HepG2 (cell line): ENCODE results near the gene KRTCAP2. TPM values are rescaled to one million over a fixed set of nuclear protein-coding genes. Genes with fewer than 3 reads are reported as not detected.

Experiments used
- ATAD3A ChIP-seq: sonication (generic); formaldehyde crosslinking; IDR thresholded peaks from 2 replicates; pipeline ENCODE4 v1.4.0; 2020; ENCODE audit warnings: missing genetic modification reagents
- EEA1 ChIP-seq: sonication (generic); formaldehyde crosslinking; IDR thresholded peaks from 2 replicates; pipeline ENCODE4 v1.5.1; 2020; ENCODE audit warnings: mild to moderate bottlenecking, missing genetic modification reagents, borderline replicate concordance
- HOXA3 ChIP-seq: sonication (generic); formaldehyde crosslinking; IDR thresholded peaks from 2 replicates; pipeline ENCODE4 v1.5.0; 2020; ENCODE audit warnings: missing genetic modification reagents
- MIER3 ChIP-seq: IDR thresholded peaks from 2 replicates; pipeline ENCODE4 v1.6.1; 2016; ENCODE audit warnings: missing compliant biosample characterization, borderline replicate concordance
- MIXL1 ChIP-seq: IDR thresholded peaks from 2 replicates; pipeline ENCODE4 v1.6.1; 2016
- PCBP2 ChIP-seq: fragments of 200-400 bp; formaldehyde crosslinking; optimal IDR thresholded peaks from 2 replicates; pipeline ENCODE3; 2018; ENCODE audit warnings: low read length, low read depth; ENCODE audit not compliant: poor library complexity, severe bottlenecking
- SALL1 ChIP-seq: sonication (generic); formaldehyde crosslinking; IDR thresholded peaks from 2 replicates; pipeline ENCODE4 v1.8.0; 2022; ENCODE audit warnings: mild to moderate bottlenecking, missing genetic modification reagents
- SP1 ChIP-seq, 2 experiments: fragments of 450-650 bp in 1 of 2; sonication (generic) in 1 of 2; formaldehyde crosslinking in 1 of 2; IDR thresholded peaks; 2 replicates each; pipeline versions ENCODE4 v1.4.0 to v1.6.1; 2016 to 2020; ENCODE audit warnings: missing genetic modification reagents in 1 of 2
- ZNF501 ChIP-seq: sonication (generic); formaldehyde crosslinking; IDR thresholded peaks from 2 replicates; pipeline ENCODE4 v1.5.1; 2020; ENCODE audit warnings: mild to moderate bottlenecking, moderate library complexity, missing genetic modification reagents
- ZNF550 ChIP-seq: sonication (generic); formaldehyde crosslinking; IDR thresholded peaks from 2 replicates; pipeline ENCODE4 v1.4.0; 2020; ENCODE audit warnings: mild to moderate bottlenecking, missing genetic modification reagents, borderline replicate concordance
- polyA plus RNA-seq, 8 experiments: library from polyadenylated mRNA; depleted of rRNA in 3 of 8; stranded (reverse) in 7 of 8; unstranded in 1 of 8; fragments of >200 nt; fragmentation: Illumina TruSeq in 4 of 8; extraction: Trizol in 4 of 8; gene quantifications; 2 replicates each; pipeline versions ENCODE4 v1.2.1 to v1.2.3, GENCODE V29; 2011 to 2016; ENCODE audit warnings: low read depth in 4 of 8, missing spikeins in 1 of 8, mixed read lengths in 1 of 8; ENCODE audit not compliant: insufficient read depth in 1 of 8
- total RNA-seq, 5 experiments: library from RNA; depleted of rRNA; stranded (reverse); fragments of >200 nt; fragmentation: Illumina TruSeq; extraction: Trizol; gene quantifications; 2 replicates each; pipeline ENCODE4 v1.2.3, GENCODE V29; 2016; ENCODE audit warnings: low read depth in 1 of 5
- TF ChIP-seq, protein P1 (sequence below): sonication (generic); formaldehyde crosslinking; IDR thresholded peaks from 2 replicates; pipeline ENCODE4 v1.4.0; 2020; ENCODE audit warnings: mild to moderate bottlenecking, missing genetic modification reagents
- TF ChIP-seq, protein P2 (sequence below): sonication (generic); formaldehyde crosslinking; IDR thresholded peaks from 2 replicates; pipeline ENCODE4 v1.4.0; 2020; ENCODE audit warnings: missing genetic modification reagents, borderline replicate concordance
- TF ChIP-seq, protein P3 (sequence below): sonication (generic); formaldehyde crosslinking; IDR thresholded peaks from 2 replicates; pipeline ENCODE4 v1.9.0; 2022; ENCODE audit warnings: low read depth, missing genetic modification reagents
- TF ChIP-seq, protein P4 (sequence below), 2 experiments: sonication (generic) in 1 of 2; formaldehyde crosslinking in 1 of 2; IDR thresholded peaks; 2 replicates each; pipeline versions ENCODE4 v1.4.0 to v1.6.1; 2018 to 2020; ENCODE audit warnings: missing genetic modification reagents in 2 of 2, borderline replicate concordance in 1 of 2, low read depth in 1 of 2, mild to moderate bottlenecking in 1 of 2, missing biosample characterization in 1 of 2
- TF ChIP-seq, protein P5 (sequence below): IDR thresholded peaks from 2 replicates; pipeline ENCODE4 v1.6.1; 2016

Gene KRTCAP2
- total and polyA plus RNA-seq, 2 of the 13 experiments (the other 11 are each of a cell fraction or from before 2014, with no cell fraction given), result 77.3 to 79.4 TPM

DNA sequence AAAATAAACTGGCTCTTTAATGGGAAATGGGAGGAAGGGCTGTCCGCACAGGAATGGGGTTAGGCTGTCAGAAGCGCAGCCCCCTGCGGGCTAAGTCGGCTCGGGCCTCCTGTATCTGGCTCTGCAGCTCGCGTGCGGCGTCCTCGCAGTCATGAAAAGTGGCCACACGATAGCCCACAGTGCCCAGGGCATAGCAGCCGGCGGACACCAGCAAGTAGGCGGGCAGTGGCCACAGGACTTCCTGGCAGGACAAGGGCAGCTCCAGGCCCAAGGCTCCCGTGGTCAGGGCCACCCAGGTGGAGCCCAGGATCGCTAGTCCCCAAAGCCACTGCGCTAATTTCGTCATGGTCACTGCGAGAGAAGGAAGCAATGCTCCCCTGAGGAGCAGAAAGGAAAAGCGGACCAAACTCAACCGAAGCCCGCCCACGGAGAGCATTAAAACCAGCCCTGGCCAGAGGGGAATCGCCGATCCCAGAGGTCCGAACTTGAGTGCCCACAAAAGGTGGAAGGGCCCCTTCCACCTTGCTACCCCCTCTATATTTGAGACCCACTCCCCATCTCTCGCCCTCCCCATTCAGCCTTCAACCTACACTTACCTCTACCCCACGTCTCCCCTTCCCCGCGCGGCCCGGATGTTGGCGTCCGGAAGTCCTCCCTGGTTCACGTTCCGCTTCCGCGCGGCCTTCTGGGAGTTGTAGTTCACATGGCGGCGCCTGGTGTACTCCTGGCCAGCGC is 33.0 kb downstream of the KRTCAP2 start, which contains the start of gene DPM3 (continued):
- TF ChIP-seq EEA1 (peak; percentile 75; the same call in 1 of the 2 replicates), ZNF501 (peak; percentile 58), MIXL1 (peak; percentile 25; the same call in 1 of the 2 replicates), MIER3 (CRISPR knock-in tag) (peak; percentile 80; the same call in 1 of the 2 replicates), SP1 (IDR thresholded peaks at IDR 0.05) (no peak), SP1 (CRISPR knock-in tag; IDR thresholded peaks at IDR 0.05) (peak; percentile 68), HOXA3 (CRISPR knock-in tag) (peak; percentile 80; the same call in 1 of the 2 replicates), SALL1 (peak; percentile 79), ZNF550 (0 out of 2 replicates have a peak, but pooled peaks have one; percentile 27), PCBP2 (peak; percentile 62), ATAD3A (CRISPR knock-in tag) (0 out of 2 replicates have a peak, but pooled peaks have one; percentile 11)
- TF ChIP-seq, protein P1, sequence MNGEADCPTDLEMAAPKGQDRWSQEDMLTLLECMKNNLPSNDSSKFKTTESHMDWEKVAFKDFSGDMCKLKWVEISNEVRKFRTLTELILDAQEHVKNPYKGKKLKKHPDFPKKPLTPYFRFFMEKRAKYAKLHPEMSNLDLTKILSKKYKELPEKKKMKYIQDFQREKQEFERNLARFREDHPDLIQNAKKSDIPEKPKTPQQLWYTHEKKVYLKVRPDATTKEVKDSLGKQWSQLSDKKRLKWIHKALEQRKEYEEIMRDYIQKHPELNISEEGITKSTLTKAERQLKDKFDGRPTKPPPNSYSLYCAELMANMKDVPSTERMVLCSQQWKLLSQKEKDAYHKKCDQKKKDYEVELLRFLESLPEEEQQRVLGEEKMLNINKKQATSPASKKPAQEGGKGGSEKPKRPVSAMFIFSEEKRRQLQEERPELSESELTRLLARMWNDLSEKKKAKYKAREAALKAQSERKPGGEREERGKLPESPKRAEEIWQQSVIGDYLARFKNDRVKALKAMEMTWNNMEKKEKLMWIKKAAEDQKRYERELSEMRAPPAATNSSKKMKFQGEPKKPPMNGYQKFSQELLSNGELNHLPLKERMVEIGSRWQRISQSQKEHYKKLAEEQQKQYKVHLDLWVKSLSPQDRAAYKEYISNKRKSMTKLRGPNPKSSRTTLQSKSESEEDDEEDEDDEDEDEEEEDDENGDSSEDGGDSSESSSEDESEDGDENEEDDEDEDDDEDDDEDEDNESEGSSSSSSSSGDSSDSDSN (CRISPR knock-in tag), result peak; percentile 65
- TF ChIP-seq, protein P2, sequence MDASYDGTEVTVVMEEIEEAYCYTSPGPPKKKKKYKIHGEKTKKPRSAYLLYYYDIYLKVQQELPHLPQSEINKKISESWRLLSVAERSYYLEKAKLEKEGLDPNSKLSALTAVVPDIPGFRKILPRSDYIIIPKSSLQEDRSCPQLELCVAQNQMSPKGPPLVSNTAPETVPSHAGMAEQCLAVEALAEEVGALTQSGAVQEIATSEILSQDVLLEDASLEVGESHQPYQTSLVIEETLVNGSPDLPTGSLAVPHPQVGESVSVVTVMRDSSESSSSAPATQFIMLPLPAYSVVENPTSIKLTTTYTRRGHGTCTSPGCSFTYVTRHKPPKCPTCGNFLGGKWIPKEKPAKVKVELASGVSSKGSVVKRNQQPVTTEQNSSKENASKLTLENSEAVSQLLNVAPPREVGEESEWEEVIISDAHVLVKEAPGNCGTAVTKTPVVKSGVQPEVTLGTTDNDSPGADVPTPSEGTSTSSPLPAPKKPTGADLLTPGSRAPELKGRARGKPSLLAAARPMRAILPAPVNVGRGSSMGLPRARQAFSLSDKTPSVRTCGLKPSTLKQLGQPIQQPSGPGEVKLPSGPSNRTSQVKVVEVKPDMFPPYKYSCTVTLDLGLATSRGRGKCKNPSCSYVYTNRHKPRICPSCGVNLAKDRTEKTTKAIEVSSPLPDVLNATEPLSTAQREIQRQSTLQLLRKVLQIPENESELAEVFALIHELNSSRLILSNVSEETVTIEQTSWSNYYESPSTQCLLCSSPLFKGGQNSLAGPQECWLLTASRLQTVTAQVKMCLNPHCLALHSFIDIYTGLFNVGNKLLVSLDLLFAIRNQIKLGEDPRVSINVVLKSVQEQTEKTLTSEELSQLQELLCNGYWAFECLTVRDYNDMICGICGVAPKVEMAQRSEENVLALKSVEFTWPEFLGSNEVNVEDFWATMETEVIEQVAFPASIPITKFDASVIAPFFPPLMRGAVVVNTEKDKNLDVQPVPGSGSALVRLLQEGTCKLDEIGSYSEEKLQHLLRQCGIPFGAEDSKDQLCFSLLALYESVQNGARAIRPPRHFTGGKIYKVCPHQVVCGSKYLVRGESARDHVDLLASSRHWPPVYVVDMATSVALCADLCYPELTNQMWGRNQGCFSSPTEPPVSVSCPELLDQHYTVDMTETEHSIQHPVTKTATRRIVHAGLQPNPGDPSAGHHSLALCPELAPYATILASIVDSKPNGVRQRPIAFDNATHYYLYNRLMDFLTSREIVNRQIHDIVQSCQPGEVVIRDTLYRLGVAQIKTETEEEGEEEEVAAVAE, result peak; percentile 40; the same call in 1 of the 2 replicates
- TF ChIP-seq, protein P3, sequence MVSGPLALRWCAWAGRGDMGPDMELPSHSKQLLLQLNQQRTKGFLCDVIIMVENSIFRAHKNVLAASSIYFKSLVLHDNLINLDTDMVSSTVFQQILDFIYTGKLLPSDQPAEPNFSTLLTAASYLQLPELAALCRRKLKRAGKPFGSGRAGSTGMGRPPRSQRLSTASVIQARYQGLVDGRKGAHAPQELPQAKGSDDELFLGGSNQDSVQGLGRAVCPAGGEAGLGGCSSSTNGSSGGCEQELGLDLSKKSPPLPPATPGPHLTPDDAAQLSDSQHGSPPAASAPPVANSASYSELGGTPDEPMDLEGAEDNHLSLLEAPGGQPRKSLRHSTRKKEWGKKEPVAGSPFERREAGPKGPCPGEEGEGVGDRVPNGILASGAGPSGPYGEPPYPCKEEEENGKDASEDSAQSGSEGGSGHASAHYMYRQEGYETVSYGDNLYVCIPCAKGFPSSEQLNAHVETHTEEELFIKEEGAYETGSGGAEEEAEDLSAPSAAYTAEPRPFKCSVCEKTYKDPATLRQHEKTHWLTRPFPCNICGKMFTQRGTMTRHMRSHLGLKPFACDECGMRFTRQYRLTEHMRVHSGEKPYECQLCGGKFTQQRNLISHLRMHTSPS (CRISPR knock-in tag), result 0 out of 2 replicates have a peak, but pooled peaks have one; percentile 62
- TF ChIP-seq, protein P4, sequence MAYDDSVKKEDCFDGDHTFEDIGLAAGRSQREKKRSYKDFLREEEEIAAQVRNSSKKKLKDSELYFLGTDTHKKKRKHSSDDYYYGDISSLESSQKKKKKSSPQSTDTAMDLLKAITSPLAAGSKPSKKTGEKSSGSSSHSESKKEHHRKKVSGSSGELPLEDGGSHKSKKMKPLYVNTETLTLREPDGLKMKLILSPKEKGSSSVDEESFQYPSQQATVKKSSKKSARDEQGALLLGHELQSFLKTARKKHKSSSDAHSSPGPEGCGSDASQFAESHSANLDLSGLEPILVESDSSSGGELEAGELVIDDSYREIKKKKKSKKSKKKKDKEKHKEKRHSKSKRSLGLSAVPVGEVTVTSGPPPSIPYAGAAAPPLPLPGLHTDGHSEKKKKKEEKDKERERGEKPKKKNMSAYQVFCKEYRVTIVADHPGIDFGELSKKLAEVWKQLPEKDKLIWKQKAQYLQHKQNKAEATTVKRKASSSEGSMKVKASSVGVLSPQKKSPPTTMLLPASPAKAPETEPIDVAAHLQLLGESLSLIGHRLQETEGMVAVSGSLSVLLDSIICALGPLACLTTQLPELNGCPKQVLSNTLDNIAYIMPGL (CRISPR knock-in tag; IDR thresholded peaks at IDR 0.05; ENCODE audit: borderline replicate concordance in 1 of 2, low read depth in 1 of 2), result peak; percentile 53 to 54; a peak in 2 of 4 replicates
- TF ChIP-seq, protein P5, sequence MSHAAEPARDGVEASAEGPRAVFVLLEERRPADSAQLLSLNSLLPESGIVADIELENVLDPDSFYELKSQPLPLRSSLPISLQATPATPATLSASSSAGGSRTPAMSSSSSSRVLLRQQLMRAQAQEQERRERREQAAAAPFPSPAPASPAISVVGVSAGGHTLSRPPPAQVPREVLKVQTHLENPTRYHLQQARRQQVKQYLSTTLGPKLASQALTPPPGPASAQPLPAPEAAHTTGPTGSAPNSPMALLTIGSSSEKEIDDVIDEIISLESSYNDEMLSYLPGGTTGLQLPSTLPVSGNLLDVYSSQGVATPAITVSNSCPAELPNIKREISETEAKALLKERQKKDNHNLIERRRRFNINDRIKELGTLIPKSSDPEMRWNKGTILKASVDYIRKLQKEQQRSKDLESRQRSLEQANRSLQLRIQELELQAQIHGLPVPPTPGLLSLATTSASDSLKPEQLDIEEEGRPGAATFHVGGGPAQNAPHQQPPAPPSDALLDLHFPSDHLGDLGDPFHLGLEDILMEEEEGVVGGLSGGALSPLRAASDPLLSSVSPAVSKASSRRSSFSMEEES, result no peak
